ENCODE results near the gene BABAM1. TPM values are rescaled to one million over a fixed set of nuclear protein-coding genes. Genes with fewer than 3 reads are reported as not detected.

The BABAM1 gene
- polyA plus RNA-seq, 1 donor (not counting 4 experiments of a cell fraction or from before 2014, with no cell fraction given) = 92.8 TPM

DNA sequence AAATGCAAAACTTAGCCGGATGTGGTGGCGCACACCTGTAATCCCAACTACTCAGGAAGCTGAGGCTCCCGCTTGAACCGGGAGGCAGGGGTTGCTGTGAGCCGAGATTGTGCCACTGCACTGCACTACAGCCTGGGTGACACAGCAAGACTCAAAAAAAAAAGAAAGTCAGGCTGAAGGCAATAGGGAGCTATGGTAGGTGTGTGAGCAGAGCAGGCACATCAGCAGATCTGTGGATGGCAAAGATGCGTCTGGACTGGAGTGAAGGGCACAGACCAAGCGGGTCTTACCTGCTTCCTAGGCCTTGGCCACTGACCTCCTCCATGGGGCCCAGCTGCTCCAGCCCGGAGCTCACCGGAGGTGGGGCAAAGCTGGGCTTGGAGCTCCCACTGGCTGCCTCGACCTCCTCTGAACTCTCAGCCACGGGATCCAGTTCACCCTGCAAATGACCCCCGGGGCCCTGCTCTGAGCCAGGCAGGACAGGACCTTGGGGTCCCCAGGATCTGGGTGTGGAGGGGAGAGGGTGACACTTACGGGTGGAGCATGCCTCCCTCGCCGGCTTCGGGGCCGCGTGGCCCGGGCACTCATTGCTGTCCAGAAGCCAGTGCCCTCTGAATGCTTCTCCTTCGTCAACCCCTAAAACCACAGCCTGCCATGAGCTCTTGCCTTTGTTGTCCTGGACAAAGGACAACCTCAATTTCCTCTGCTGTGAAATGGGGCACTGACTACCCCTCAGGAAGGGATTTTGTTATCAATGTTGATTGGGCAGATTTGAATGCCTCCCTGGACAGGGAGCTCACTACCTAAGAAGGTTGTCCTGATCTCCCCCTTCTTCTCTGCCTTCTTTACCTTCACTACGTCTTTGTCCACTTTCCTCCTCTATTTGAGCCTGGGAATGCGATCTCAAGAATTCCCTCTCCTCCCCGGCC, 3.3 kb upstream of the BABAM1 start:
- FAIRE-seq (no peak), DNase-seq (ENCODE audit: low read depth, low spot score) (no peak)
- Histone ChIP-seq H2AFZ (ENCODE audit: control insufficient read depth, low read length) (no peak overlapping the region), H3K79me2 (ENCODE audit: control insufficient read depth, insufficient read depth, low read length) (peaks cover 10% of the 10 kb centered on the region), H3K9ac (ENCODE audit: control insufficient read depth, extremely low read depth, insufficient read depth, low read length) (no peak overlapping the region), H3K9me3 (ENCODE audit: control insufficient read depth, low read depth, low read length) (peaks cover 5% of the 10 kb centered on the region), H4K20me1 (ENCODE audit: control insufficient read depth, extremely low read depth, insufficient read depth, low read length) (no peaks in the 10 kb centered on the region), H3K9me1 (ENCODE audit: control insufficient read depth, extremely low read depth, insufficient read depth, low read length) (no peaks in the 10 kb centered on the region), H3K4me1 (ENCODE audit: control insufficient read depth, extremely low read depth, insufficient read depth, low read length) (peaks cover 8% of the 10 kb centered on the region), H3K36me3 (ENCODE audit: control insufficient read depth in 2 of 2, extremely low read depth in 1 of 2, insufficient read depth in 2 of 2, low read length in 2 of 2) (peaks cover 0 to 2% of the 10 kb centered on the region in 2 experiments), H3K4me2 (ENCODE audit: control insufficient read depth, extremely low read depth, insufficient read depth, low read depth, low read length) (no peak overlapping the region), H3K4me3 (ENCODE audit: control insufficient read depth in 2 of 3, extremely low read depth in 1 of 3, insufficient read depth in 2 of 3, low read depth in 1 of 3, low read length in 3 of 3) (no peak overlapping the region), H3K27ac (ENCODE audit: control insufficient read depth, insufficient read depth, low read length) (no peak overlapping the region), H3K27me3 (ENCODE audit: control insufficient read depth, extremely low read depth, insufficient read depth, low read length) (no peaks in the 10 kb centered on the region)
- dilution Hi-C loops (cut with MboI; ENCODE audit: extremely low pct_ligation_motif_present, low sequenced_read_pairs) = no loop called here
- TF ChIP-seq, protein P1, sequence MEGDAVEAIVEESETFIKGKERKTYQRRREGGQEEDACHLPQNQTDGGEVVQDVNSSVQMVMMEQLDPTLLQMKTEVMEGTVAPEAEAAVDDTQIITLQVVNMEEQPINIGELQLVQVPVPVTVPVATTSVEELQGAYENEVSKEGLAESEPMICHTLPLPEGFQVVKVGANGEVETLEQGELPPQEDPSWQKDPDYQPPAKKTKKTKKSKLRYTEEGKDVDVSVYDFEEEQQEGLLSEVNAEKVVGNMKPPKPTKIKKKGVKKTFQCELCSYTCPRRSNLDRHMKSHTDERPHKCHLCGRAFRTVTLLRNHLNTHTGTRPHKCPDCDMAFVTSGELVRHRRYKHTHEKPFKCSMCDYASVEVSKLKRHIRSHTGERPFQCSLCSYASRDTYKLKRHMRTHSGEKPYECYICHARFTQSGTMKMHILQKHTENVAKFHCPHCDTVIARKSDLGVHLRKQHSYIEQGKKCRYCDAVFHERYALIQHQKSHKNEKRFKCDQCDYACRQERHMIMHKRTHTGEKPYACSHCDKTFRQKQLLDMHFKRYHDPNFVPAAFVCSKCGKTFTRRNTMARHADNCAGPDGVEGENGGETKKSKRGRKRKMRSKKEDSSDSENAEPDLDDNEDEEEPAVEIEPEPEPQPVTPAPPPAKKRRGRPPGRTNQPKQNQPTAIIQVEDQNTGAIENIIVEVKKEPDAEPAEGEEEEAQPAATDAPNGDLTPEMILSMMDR (optimal IDR thresholded peaks at IDR 0.05 in 1 of 3, IDR thresholded peaks at IDR 0.05 in 1 of 3, conservative IDR thresholded peaks at IDR 0.05 in 1 of 3; ENCODE audit: extremely low read depth in 1 of 3, insufficient read depth in 2 of 3, low read length in 3 of 3) = no peak
- no peak for TF ChIP-seq EZH2 (IDR thresholded peaks at IDR 0.05; ENCODE audit: low read length)

DNA sequence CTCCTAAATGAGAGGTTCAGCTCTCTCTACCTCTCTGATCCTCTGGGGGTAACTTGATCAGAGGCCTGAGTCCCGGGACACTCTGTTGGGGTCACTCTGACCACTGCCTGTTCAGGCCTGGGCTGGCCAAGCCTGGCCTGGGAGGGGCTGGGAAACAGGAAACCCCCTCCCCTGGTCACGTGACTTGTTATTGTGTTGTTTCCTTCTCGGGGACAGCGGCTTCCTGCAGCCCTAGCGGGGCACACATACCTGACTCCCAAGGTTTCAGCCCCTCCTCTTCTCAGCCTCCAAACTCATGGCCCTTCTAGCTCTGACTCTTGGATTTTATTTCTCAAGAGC, 2.6 kb upstream of the BABAM1 start, which contains the start of gene USHBP1:
USHBP1 (minus strand) TSS at position 105 of the 339 bp plus-strand sequence. CDS start 446 bp downstream, outside the sequence.
- TF ChIP-seq EZH2 (IDR thresholded peaks at IDR 0.05; ENCODE audit: low read length) = no peak
- TF ChIP-seq, protein P1 (optimal IDR thresholded peaks at IDR 0.05 in 1 of 3, IDR thresholded peaks at IDR 0.05 in 1 of 3, conservative IDR thresholded peaks at IDR 0.05 in 1 of 3; ENCODE audit: extremely low read depth in 1 of 3, insufficient read depth in 2 of 3, low read length in 3 of 3) = no peak
- DNase-seq (ENCODE audit: low read depth, low spot score) = no peak
- Histone ChIP-seq H3K79me2 (ENCODE audit: control insufficient read depth, insufficient read depth, low read length) (peaks cover 10% of the 10 kb centered on the region), H3K9ac (ENCODE audit: control insufficient read depth, extremely low read depth, insufficient read depth, low read length) (no peak within 1 kb of the TSS), H4K20me1 (ENCODE audit: control insufficient read depth, extremely low read depth, insufficient read depth, low read length) (no peaks in the 10 kb centered on the region), H3K27me3 (ENCODE audit: control insufficient read depth, extremely low read depth, insufficient read depth, low read length) (no peaks in the 10 kb centered on the region), H3K4me1 (ENCODE audit: control insufficient read depth, extremely low read depth, insufficient read depth, low read length) (peaks cover 8% of the 10 kb centered on the region), H3K9me1 (ENCODE audit: control insufficient read depth, extremely low read depth, insufficient read depth, low read length) (no peaks in the 10 kb centered on the region), H3K36me3 (ENCODE audit: control insufficient read depth in 2 of 2, extremely low read depth in 1 of 2, insufficient read depth in 2 of 2, low read length in 2 of 2) (peaks cover 2 to 3% of the 10 kb centered on the region in 2 experiments), H3K4me3 (ENCODE audit: control insufficient read depth in 2 of 3, extremely low read depth in 1 of 3, insufficient read depth in 2 of 3, low read depth in 1 of 3, low read length in 3 of 3) (no peak within 1 kb of the TSS), H3K4me2 (ENCODE audit: control insufficient read depth, extremely low read depth, insufficient read depth, low read depth, low read length) (no peak within 1 kb of the TSS), H2AFZ (ENCODE audit: control insufficient read depth, low read length) (no peak within 1 kb of the TSS), H3K27ac (ENCODE audit: control insufficient read depth, insufficient read depth, low read length) (no peak within 1 kb of the TSS), H3K9me3 (ENCODE audit: control insufficient read depth, low read depth, low read length) (no peaks in the 10 kb centered on the region)
- dilution Hi-C loops (cut with MboI; ENCODE audit: extremely low pct_ligation_motif_present, low sequenced_read_pairs) = no loop called here
- no peak for FAIRE-seq

Data from keratinocyte (primary cell).